PC-3 (cell line): ENCODE results near the gene DOK7.

Experiments used
- EZH2phosphoT487 ChIP-seq: fragments of 300-600 bp; sonication (generic); IDR thresholded peaks from 2 replicates; pipeline ENCODE4 v1.6.1; 2018; ENCODE audit warnings: mild to moderate bottlenecking, antibody characterized with exemption, low read length, borderline replicate concordance
- TF ChIP-seq, protein P1 (sequence below): fragments of 300-600 bp; sonication (generic); conservative IDR thresholded peaks from 2 replicates; pipeline ENCODE4 v1.5.1; 2017; ENCODE audit warnings: antibody characterized with exemption, low read depth, mild to moderate bottlenecking, low read length

GRCh38 chr4:3444351-3445110 lies 18.6 kb upstream of the DOK7 start:
- TF ChIP-seq, protein P1, sequence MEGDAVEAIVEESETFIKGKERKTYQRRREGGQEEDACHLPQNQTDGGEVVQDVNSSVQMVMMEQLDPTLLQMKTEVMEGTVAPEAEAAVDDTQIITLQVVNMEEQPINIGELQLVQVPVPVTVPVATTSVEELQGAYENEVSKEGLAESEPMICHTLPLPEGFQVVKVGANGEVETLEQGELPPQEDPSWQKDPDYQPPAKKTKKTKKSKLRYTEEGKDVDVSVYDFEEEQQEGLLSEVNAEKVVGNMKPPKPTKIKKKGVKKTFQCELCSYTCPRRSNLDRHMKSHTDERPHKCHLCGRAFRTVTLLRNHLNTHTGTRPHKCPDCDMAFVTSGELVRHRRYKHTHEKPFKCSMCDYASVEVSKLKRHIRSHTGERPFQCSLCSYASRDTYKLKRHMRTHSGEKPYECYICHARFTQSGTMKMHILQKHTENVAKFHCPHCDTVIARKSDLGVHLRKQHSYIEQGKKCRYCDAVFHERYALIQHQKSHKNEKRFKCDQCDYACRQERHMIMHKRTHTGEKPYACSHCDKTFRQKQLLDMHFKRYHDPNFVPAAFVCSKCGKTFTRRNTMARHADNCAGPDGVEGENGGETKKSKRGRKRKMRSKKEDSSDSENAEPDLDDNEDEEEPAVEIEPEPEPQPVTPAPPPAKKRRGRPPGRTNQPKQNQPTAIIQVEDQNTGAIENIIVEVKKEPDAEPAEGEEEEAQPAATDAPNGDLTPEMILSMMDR, result no peak
- no peak for TF ChIP-seq EZH2phosphoT487
